ENCODE measurements around the gene KERA.

Gene KERA

GRCh38 chr12:91043408-91043807 lies 14.4 kb downstream of the KERA start:
- H3K4me3 ChIP-seq (ENCODE audit: low read depth, low read length): no peak overlapping the region
- DNase-seq (ENCODE audit: low read depth): no peak
- no peak for TF ChIP-seq CTCF (IDR thresholded peaks at IDR 0.05; ENCODE audit: low read depth, low read length, missing control alignments)

GRCh38 chr12:91040096-91040755 lies 17.6 kb downstream of the KERA start:
- no peak overlapping the region for H3K4me3 ChIP-seq (ENCODE audit: low read depth, low read length)
- no peak for TF ChIP-seq CTCF (IDR thresholded peaks at IDR 0.05; ENCODE audit: low read depth, low read length, missing control alignments)
- DNase-seq (ENCODE audit: low read depth): no peak

GRCh38 chr12:91037276-91037675 lies 20.5 kb downstream of the KERA start:
- TF ChIP-seq CTCF (IDR thresholded peaks at IDR 0.05; ENCODE audit: low read depth, low read length, missing control alignments): no peak
- no peak overlapping the region for H3K4me3 ChIP-seq (ENCODE audit: low read depth, low read length)
- no peak for DNase-seq (ENCODE audit: low read depth)

GRCh38 chr12:91033251-91033650 lies 24.6 kb downstream of the KERA start:
- DNase-seq (ENCODE audit: low read depth): no peak
- TF ChIP-seq CTCF (IDR thresholded peaks at IDR 0.05; ENCODE audit: low read depth, low read length, missing control alignments): no peak
- no peak overlapping the region for H3K4me3 ChIP-seq (ENCODE audit: low read depth, low read length)

GRCh38 chr12:91023326-91024004 lies 34.4 kb downstream of the KERA start:
- no peak overlapping the region for H3K4me3 ChIP-seq (ENCODE audit: low read depth, low read length)
- TF ChIP-seq CTCF (IDR thresholded peaks at IDR 0.05; ENCODE audit: low read depth, low read length, missing control alignments): no peak
- no peak for DNase-seq (ENCODE audit: low read depth)

- H3K4me3 ChIP-seq (ENCODE audit: low read depth, low read length): no peak overlapping the region
- TF ChIP-seq CTCF (IDR thresholded peaks at IDR 0.05; ENCODE audit: low read depth, low read length, missing control alignments): no peak
- DNase-seq (ENCODE audit: low read depth): no peak
Observed at GRCh38 chr12:91021076-91021475, 36.7 kb downstream of the KERA start.

- no peak overlapping the region for H3K4me3 ChIP-seq (ENCODE audit: low read depth, low read length)
- DNase-seq (ENCODE audit: low read depth): no peak
- TF ChIP-seq CTCF (IDR thresholded peaks at IDR 0.05; ENCODE audit: low read depth, low read length, missing control alignments): no peak
Observed at GRCh38 chr12:91019455-91019854, 38.4 kb downstream of the KERA start.
